ENCODE measurements around the gene SPATA32. TPM values are rescaled to one million over a fixed set of nuclear protein-coding genes. Genes with fewer than 3 reads are reported as not detected.

SPATA32 gene
- 0.37 and 0.67 TPM in 2 replicates for total RNA-seq

- peaks cover 42% of the 10 kb centered on the region for H3K36me3 Mint-ChIP-seq (ENCODE audit: low read depth)
- peak within 1 kb of the TSS; percentile 53 for H3K4me3 Mint-ChIP-seq (ENCODE audit: low read depth)
- peak; percentile 52 for DNase-seq (ENCODE audit: low spot score)
- H3K4me1 Mint-ChIP-seq (ENCODE audit: low read depth) = peaks cover 25% of the 10 kb centered on the region
- intact Hi-C loops (cut with micrococcal nuclease) = no loop called here
- no peaks in the 10 kb centered on the region for H3K27me3 Mint-ChIP-seq (ENCODE audit: low read depth)
- no peaks in the 10 kb centered on the region for H3K9me3 Mint-ChIP-seq
- H3K27ac Mint-ChIP-seq = peak within 1 kb of the TSS; percentile 40
Measured at GRCh38 chr17:45261577-45262515, at the start of gene SPATA32. Gene SPATA32 (minus strand): TSS chr17:45262094. CDS start chr17:45262016, 78 bp downstream.

GRCh38 chr17:45311401-45311759, 49.5 kb upstream of the SPATA32 start:
- H3K4me3 Mint-ChIP-seq (ENCODE audit: low read depth) = peak overlapping the region; percentile 99
- intact Hi-C loops (cut with micrococcal nuclease) = loop anchor here (10.0 kb wide), 1 partner anchor 883 kb away; the partner anchor contains the start of gene KANSL1
- H3K27ac Mint-ChIP-seq = peak overlapping the region; percentile 99
- H3K4me1 Mint-ChIP-seq (ENCODE audit: low read depth) = peaks cover 72% of the 10 kb centered on the region
- peaks cover 87% of the 10 kb centered on the region for H3K36me3 Mint-ChIP-seq (ENCODE audit: low read depth)
- no peaks in the 10 kb centered on the region for H3K27me3 Mint-ChIP-seq (ENCODE audit: low read depth)
- no peak for DNase-seq (ENCODE audit: low spot score)
- no peaks in the 10 kb centered on the region for H3K9me3 Mint-ChIP-seq

- peaks cover 88% of the 10 kb centered on the region for H3K36me3 Mint-ChIP-seq (ENCODE audit: low read depth)
- H3K27ac Mint-ChIP-seq = peak overlapping the region; percentile 99
- no peaks in the 10 kb centered on the region for H3K9me3 Mint-ChIP-seq
- intact Hi-C loops (cut with micrococcal nuclease) = loop anchor here (10.0 kb wide), 1 partner anchor 884 kb away; the partner anchor contains the start of gene KANSL1
- H3K4me3 Mint-ChIP-seq (ENCODE audit: low read depth) = peak overlapping the region; percentile 99
- peaks cover 77% of the 10 kb centered on the region for H3K4me1 Mint-ChIP-seq (ENCODE audit: low read depth)
- no peak for DNase-seq (ENCODE audit: low spot score)
- no peaks in the 10 kb centered on the region for H3K27me3 Mint-ChIP-seq (ENCODE audit: low read depth)
Measured at GRCh38 chr17:45310380-45311324, 48.8 kb upstream of the SPATA32 start.

- H3K4me3 Mint-ChIP-seq (ENCODE audit: low read depth) = peak overlapping the region; percentile 39
- DNase-seq (ENCODE audit: low spot score) = no peak
- intact Hi-C loops (cut with micrococcal nuclease) = no loop called here
- peak overlapping the region; percentile 89 for H3K27ac Mint-ChIP-seq
- H3K27me3 Mint-ChIP-seq (ENCODE audit: low read depth) = no peaks in the 10 kb centered on the region
- H3K9me3 Mint-ChIP-seq = no peaks in the 10 kb centered on the region
- H3K36me3 Mint-ChIP-seq (ENCODE audit: low read depth) = peaks cover 84% of the 10 kb centered on the region
- H3K4me1 Mint-ChIP-seq (ENCODE audit: low read depth) = peaks cover 78% of the 10 kb centered on the region
Measured at GRCh38 chr17:45309400-45309799, 47.5 kb upstream of the SPATA32 start.

GRCh38 chr17:45308840-45309239, 46.9 kb upstream of the SPATA32 start:
- no peak for DNase-seq (ENCODE audit: low spot score)
- peak overlapping the region; percentile 39 for H3K4me3 Mint-ChIP-seq (ENCODE audit: low read depth)
- no peaks in the 10 kb centered on the region for H3K9me3 Mint-ChIP-seq

GRCh38 chr17:45308016-45308365, 46.1 kb upstream of the SPATA32 start:
- Mint-ChIP-seq H3K27ac (peak overlapping the region; percentile 85), H3K9me3 (no peaks in the 10 kb centered on the region), H3K4me1 (ENCODE audit: low read depth) (peaks cover 77% of the 10 kb centered on the region), H3K27me3 (ENCODE audit: low read depth) (no peaks in the 10 kb centered on the region), H3K4me3 (ENCODE audit: low read depth) (peak overlapping the region; percentile 13), H3K36me3 (ENCODE audit: low read depth) (peaks cover 76% of the 10 kb centered on the region)
- intact Hi-C loops (cut with micrococcal nuclease) = no loop called here
- DNase-seq (ENCODE audit: low spot score) = no peak

More at GRCh38 chr17:45308840-45309239, 46.9 kb upstream of the SPATA32 start:
- Mint-ChIP-seq H3K27me3 (ENCODE audit: low read depth) (no peaks in the 10 kb centered on the region), H3K36me3 (ENCODE audit: low read depth) (peaks cover 83% of the 10 kb centered on the region), H3K4me1 (ENCODE audit: low read depth) (peaks cover 77% of the 10 kb centered on the region), H3K27ac (peak overlapping the region; percentile 89)
- intact Hi-C loops (cut with micrococcal nuclease) = no loop called here

- Mint-ChIP-seq H3K27ac (peak overlapping the region; percentile 85), H3K36me3 (ENCODE audit: low read depth) (peaks cover 76% of the 10 kb centered on the region), H3K4me3 (ENCODE audit: low read depth) (peak overlapping the region; percentile 13), H3K27me3 (ENCODE audit: low read depth) (no peaks in the 10 kb centered on the region), H3K4me1 (ENCODE audit: low read depth) (peaks cover 77% of the 10 kb centered on the region), H3K9me3 (no peaks in the 10 kb centered on the region)
- intact Hi-C loops (cut with micrococcal nuclease) = no loop called here
- peak; percentile 55 for DNase-seq (ENCODE audit: low spot score)
Measured at GRCh38 chr17:45307290-45308015, 45.6 kb upstream of the SPATA32 start.

- Mint-ChIP-seq H3K4me3 (ENCODE audit: low read depth) (no peak overlapping the region), H3K36me3 (ENCODE audit: low read depth) (peaks cover 71% of the 10 kb centered on the region), H3K9me3 (no peaks in the 10 kb centered on the region), H3K27me3 (ENCODE audit: low read depth) (no peaks in the 10 kb centered on the region), H3K4me1 (ENCODE audit: low read depth) (peaks cover 78% of the 10 kb centered on the region), H3K27ac (peak overlapping the region; percentile 77)
- no peak for DNase-seq (ENCODE audit: low spot score)
- intact Hi-C loops (cut with micrococcal nuclease) = no loop called here
Measured at GRCh38 chr17:45306623-45307022, 44.7 kb upstream of the SPATA32 start.

GRCh38 chr17:45306094-45306493, 44.2 kb upstream of the SPATA32 start:
- H3K4me3 Mint-ChIP-seq (ENCODE audit: low read depth) = peak overlapping the region; percentile 26

GRCh38 chr17:45305530-45306087, 43.7 kb upstream of the SPATA32 start:
- Mint-ChIP-seq H3K4me1 (ENCODE audit: low read depth) (peaks cover 74% of the 10 kb centered on the region), H3K36me3 (ENCODE audit: low read depth) (peaks cover 64% of the 10 kb centered on the region), H3K27ac (peak overlapping the region; percentile 77), H3K4me3 (ENCODE audit: low read depth) (no peak overlapping the region), H3K9me3 (no peaks in the 10 kb centered on the region), H3K27me3 (ENCODE audit: low read depth) (no peaks in the 10 kb centered on the region)
- DNase-seq (ENCODE audit: low spot score) = no peak
- intact Hi-C loops (cut with micrococcal nuclease) = no loop called here

More at GRCh38 chr17:45306094-45306493, 44.2 kb upstream of the SPATA32 start:
- H3K4me1 Mint-ChIP-seq (ENCODE audit: low read depth) = peaks cover 75% of the 10 kb centered on the region
- intact Hi-C loops (cut with micrococcal nuclease) = no loop called here
- H3K9me3 Mint-ChIP-seq = no peaks in the 10 kb centered on the region
- DNase-seq (ENCODE audit: low spot score) = no peak
- peaks cover 68% of the 10 kb centered on the region for H3K36me3 Mint-ChIP-seq (ENCODE audit: low read depth)
- peak overlapping the region; percentile 77 for H3K27ac Mint-ChIP-seq
- H3K27me3 Mint-ChIP-seq (ENCODE audit: low read depth) = no peaks in the 10 kb centered on the region

- DNase-seq (ENCODE audit: low spot score) = peak; percentile 45
- intact Hi-C loops (cut with micrococcal nuclease) = loop anchor here (1.0 kb wide), 1 partner anchor 10 kb away; no protein-coding TSS in a partner anchor
- H3K4me3 Mint-ChIP-seq (ENCODE audit: low read depth) = peak overlapping the region; percentile 61
- peaks cover 64% of the 10 kb centered on the region for H3K36me3 Mint-ChIP-seq (ENCODE audit: low read depth)
- H3K4me1 Mint-ChIP-seq (ENCODE audit: low read depth) = peaks cover 75% of the 10 kb centered on the region
- H3K27me3 Mint-ChIP-seq (ENCODE audit: low read depth) = no peaks in the 10 kb centered on the region
- peak overlapping the region; percentile 89 for H3K27ac Mint-ChIP-seq
- H3K9me3 Mint-ChIP-seq = no peaks in the 10 kb centered on the region
Measured at GRCh38 chr17:45302649-45303173, 40.8 kb upstream of the SPATA32 start.
